ENCODE results near the gene CHD6.

DNA sequence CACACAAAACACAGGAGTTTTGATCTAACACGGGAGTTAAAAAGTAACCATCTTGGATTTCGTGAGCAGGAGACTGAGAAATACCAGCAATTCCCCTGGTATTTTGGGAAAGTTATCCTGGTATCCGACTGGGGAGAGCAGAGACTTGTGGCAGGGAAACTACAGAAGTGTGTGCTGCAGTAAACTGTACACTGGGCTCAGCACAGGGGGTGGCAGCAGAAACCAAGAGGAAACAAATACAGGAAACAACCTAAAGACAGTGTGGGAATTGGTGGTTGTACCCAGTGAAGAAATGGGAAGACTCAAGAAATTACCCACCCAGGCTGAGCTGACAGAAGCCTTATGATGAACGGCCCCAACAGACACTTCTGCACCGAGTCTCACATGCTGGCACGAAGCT, 109.8 kb downstream of the CHD6 start:
- TF ChIP-seq YY1 (IDR thresholded peaks at IDR 0.05; ENCODE audit: low read depth): no peak
- TF ChIP-seq, protein P1, sequence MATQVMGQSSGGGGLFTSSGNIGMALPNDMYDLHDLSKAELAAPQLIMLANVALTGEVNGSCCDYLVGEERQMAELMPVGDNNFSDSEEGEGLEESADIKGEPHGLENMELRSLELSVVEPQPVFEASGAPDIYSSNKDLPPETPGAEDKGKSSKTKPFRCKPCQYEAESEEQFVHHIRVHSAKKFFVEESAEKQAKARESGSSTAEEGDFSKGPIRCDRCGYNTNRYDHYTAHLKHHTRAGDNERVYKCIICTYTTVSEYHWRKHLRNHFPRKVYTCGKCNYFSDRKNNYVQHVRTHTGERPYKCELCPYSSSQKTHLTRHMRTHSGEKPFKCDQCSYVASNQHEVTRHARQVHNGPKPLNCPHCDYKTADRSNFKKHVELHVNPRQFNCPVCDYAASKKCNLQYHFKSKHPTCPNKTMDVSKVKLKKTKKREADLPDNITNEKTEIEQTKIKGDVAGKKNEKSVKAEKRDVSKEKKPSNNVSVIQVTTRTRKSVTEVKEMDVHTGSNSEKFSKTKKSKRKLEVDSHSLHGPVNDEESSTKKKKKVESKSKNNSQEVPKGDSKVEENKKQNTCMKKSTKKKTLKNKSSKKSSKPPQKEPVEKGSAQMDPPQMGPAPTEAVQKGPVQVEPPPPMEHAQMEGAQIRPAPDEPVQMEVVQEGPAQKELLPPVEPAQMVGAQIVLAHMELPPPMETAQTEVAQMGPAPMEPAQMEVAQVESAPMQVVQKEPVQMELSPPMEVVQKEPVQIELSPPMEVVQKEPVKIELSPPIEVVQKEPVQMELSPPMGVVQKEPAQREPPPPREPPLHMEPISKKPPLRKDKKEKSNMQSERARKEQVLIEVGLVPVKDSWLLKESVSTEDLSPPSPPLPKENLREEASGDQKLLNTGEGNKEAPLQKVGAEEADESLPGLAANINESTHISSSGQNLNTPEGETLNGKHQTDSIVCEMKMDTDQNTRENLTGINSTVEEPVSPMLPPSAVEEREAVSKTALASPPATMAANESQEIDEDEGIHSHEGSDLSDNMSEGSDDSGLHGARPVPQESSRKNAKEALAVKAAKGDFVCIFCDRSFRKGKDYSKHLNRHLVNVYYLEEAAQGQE (IDR thresholded peaks at IDR 0.05; ENCODE audit: low read depth): no peak

Measured in Ishikawa (cell line).